GM12865 (cell line): Measurements from ENCODE around the gene SULT1A2.
"Not testable (repeated sequence)": the region's sequence is repeated elsewhere in the genome, so short reads cannot be mapped to it uniquely, and the experiment has no call there.

ENCODE experiments used
- DNase-seq: peaks from one replicate; pipeline ENCODE4 v3.0.0; 2010; ENCODE audit warnings: low read depth
- H3K4me3 ChIP-seq: 2 replicates; pipeline ENCODE4 v1.5.1; 2011; ENCODE audit warnings: mild to moderate bottlenecking, low read depth, low read length, control low read depth
- TF ChIP-seq, protein P1 (sequence below): IDR thresholded peaks from 2 replicates; pipeline ENCODE4 v1.5.1; 2011; ENCODE audit warnings: low read length, control low read depth, low read depth, inconsistent platforms; ENCODE audit not compliant: insufficient read depth; ENCODE audit errors: missing control alignments

SULT1A2 gene

GRCh38 chr16:28609631-28610594, 13.1 kb upstream of the SULT1A2 start, which contains the start of gene SULT1A1:
TSS of gene SULT1A1 (minus strand) at chr16:28610044. CDS start at chr16:28608855, 1,189 bp downstream.
- DNase-seq, result no peak
- no peak within 1 kb of the TSS for H3K4me3 ChIP-seq
- TF ChIP-seq, protein P1, sequence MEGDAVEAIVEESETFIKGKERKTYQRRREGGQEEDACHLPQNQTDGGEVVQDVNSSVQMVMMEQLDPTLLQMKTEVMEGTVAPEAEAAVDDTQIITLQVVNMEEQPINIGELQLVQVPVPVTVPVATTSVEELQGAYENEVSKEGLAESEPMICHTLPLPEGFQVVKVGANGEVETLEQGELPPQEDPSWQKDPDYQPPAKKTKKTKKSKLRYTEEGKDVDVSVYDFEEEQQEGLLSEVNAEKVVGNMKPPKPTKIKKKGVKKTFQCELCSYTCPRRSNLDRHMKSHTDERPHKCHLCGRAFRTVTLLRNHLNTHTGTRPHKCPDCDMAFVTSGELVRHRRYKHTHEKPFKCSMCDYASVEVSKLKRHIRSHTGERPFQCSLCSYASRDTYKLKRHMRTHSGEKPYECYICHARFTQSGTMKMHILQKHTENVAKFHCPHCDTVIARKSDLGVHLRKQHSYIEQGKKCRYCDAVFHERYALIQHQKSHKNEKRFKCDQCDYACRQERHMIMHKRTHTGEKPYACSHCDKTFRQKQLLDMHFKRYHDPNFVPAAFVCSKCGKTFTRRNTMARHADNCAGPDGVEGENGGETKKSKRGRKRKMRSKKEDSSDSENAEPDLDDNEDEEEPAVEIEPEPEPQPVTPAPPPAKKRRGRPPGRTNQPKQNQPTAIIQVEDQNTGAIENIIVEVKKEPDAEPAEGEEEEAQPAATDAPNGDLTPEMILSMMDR, result no peak

GRCh38 chr16:28608867-28609596, 12.2 kb upstream of the SULT1A2 start:
- DNase-seq, H3K4me3 ChIP-seq: not testable (repeated sequence)

DNA sequence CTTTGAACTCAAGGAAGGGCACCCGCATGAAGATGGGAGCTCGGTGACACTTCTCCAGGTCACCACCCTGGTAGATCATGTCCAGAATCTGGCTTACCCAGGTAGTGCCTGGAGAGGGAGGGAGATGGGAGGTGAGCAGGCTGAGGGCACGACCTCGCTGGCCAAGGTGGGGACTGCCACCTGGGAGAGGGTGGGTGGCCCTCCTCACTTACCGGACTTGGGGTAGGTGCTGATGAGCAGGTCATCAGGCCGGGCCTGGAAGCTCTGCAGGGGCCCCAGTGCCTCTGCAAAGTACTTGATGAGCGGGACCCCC, 11.6 kb upstream of the SULT1A2 start:
- DNase-seq, H3K4me3 ChIP-seq: not testable (repeated sequence)

DNA sequence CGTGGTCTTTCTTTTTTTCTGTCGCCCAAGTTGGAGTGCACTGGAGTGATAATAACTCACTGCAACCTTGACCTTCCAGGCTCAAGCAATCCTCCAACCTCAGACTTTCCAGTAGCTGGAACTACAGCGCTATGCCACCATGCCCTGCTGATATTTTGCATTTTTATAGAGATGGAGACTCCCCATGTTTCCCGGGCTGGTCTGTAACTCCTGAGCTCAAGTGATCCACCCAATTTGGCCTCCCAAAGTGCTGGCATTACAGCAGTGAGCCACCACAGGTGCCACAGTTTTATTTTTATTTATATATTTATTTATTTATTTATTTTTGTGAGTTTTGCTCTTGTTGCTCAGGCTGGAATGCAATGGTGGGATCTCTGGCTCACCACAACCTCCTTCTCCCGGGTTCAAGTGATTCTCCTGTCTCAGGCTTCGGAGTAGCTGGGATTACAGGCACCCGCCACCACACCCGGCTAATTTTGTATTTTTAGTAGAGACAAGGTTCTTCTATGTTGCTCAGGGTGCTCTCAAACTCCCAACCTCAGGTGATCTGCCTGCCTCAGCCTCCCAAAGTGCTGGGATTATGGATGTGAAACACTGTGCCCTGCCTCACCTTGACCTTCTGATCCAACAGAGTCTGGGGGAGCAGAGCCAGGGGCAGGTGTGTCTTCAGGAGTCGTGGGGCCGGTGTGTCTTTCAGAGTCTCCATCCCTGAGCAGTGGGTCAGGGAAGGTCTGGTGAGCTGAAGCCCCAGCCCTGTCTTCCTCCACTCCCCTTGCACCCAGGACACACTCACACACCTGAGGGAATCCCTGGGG, 11.0 kb upstream of the SULT1A2 start:
- DNase-seq, H3K4me3 ChIP-seq: not testable (repeated sequence)

- TF ChIP-seq, protein P1, result no peak
- no peak overlapping the region for H3K4me3 ChIP-seq
- DNase-seq, result no peak
These were observed 10.3 kb upstream of the SULT1A2 start for GRCh38 chr16:28607116-28607623.

DNA sequence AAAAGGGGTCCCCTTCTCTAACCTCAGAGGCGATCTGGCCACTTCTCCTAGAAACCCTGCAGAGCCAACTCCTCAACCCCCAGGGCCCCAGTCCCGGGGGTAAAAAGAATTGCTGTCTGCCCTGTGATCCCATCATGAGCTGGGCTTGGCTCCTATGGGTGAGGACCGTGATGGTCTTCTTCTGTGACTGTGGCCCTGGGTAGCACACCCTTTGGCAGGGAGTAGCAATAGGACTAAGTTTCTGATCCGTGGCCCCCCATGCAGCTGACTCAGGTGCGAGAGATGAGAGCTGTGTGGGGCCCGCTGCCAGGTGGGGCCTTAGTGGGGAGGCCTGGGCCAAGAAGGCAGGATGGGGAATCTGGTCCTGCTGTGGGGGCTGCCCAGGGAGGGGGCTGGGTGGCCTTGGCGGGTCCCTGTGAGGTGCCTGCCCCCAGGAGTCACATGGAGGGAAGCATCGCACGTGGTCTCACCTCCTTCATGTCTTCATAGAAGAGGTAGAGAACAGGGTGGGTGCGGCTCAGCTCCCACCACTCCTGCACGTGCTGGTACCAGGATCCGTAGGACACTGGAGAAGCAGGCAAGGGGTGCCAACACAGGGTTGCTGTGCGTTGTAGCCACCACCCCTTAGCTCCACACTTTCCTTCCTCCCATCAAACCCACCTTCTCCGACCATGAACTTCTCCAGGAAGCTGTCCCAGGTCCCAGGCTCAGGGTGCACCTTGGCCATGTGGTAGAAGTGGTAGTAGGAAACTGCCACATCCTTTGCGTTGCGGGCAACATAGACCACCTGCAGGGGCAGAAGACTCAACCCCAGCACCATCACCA, 9.7 kb upstream of the SULT1A2 start:
- DNase-seq, result no peak
- H3K4me3 ChIP-seq, result no peak overlapping the region
- TF ChIP-seq, protein P1, result no peak

DNA sequence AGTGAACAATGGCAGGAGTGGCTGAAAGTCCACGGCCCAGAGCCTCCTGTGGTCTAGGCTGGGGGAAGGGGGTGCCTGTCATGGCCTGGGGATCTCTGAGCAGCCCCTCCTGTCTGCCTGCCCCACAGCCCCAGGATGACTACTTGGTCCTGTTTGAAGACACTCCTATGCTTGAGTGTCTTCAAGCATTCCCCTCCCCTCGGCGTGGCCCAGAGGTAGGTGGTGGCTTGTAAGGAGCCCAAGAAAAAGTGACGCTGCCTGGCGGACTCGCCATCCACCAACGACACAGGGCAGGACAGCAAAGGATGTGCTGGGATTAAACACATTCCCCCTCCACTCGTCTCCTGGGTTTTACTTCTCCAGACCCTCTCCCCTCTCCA, 7.3 kb upstream of the SULT1A2 start:
- no peak for DNase-seq
- TF ChIP-seq, protein P1, result no peak
- no peak overlapping the region for H3K4me3 ChIP-seq
